GM19438 (cell line): Measurements from ENCODE around the gene KCNV2.
"Not testable (repeated sequence)": the region's sequence is repeated elsewhere in the genome, so short reads cannot be mapped to it uniquely, and the experiment has no call there.

Source experiments
- ATAC-seq: cut with Tn5 transposase; IDR thresholded peaks from one replicate; pipeline ENCODE4 v1.9.1; 2021; ENCODE audit warnings: low read depth; ENCODE audit not compliant: unreplicated experiment

KCNV2 gene

DNA sequence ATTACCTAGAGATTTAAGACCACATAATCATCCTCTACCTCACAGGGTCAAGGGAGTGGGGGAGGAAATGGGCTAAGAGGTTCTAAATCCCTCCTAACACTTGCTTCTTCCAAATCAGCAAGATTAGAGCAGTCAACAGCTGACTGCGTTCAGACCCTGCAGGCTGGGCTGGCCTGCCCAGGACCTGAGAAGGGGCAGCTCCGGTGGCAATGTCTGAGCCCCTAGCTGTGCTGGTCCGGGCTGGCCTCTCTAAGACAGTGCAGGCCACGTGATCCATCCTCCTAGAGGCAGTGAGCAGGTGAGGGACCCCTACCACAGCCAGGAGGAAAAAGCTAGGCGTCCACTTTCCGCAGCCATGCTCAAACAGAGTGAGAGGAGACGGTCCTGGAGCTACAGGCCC, at the start of gene KCNV2:
Gene KCNV2, plus strand, starts transcription at position 126 of the 400 bp plus-strand sequence. Its CDS starts 230 bp downstream, at position 356.
- ATAC-seq: no peak

DNA sequence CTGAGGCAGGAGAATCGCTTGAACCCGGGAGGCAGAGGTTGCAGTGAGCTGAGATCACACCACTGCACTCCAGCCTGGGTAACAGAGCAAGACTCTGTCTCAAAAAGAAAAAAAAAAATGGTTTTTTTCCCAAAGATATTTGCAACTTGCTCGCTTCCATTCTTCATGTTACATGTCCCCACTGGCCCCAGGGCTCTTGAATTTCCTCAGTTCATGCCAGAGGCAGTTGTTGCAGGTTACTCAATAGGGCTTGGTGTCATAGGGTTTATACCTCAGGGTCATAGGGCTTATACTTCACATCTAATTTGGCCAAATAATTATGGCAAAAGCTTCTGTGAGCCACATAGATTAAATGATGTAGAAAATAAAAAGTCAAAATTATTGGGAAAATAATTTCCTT, 44.1 kb upstream of the KCNV2 start:
- ATAC-seq: no peak

DNA sequence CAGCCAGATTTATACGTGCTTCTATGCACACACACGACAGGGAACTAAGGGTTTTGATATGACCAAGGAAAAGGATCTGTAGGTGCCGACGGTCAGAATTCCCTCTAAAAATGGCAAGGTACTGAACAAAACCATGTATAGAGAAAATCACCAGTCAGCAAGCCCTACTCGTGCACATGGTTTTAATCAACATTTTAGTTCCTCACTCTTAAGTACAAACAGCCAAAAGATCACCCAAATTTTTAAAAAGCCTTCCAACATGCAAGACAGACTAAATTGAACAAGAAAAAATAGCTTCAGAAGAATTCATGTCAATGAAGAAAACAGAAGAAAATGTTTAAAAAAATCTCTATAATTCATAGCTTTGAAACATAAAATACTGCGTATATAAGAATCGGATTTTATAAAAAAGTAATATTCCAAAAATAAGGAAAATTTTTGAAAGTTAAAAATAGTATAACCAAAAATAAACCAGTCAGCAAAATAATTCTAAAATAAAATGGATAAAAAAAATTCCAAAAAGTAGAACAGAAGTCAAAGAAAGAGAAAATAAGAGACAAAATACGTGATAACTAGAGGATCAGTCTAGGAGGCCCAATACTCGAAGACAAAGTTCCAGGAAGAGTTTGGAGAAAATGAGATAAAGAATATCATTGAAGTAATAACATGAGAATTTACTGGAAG, 43.0 kb upstream of the KCNV2 start:
- no peak for ATAC-seq

DNA sequence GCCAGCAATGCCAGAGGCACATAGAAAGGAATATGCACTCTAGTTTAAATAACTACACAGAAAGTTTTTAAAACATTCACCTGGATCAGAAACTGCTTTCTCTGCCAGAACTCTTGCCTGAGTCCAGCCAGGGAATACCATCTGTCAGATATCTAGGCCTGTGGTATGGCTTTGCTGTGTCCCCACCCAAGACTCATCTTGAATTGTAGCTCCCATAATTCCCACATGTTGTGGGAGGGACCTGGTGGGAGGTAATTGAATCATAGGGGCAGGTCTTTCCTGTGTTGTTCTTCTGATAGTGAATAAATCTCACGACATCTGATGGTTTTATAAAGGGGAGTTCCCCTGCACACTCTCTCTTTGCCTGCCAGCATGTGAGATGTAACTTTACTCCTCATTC, 41.5 kb upstream of the KCNV2 start:
- no peak for ATAC-seq

DNA sequence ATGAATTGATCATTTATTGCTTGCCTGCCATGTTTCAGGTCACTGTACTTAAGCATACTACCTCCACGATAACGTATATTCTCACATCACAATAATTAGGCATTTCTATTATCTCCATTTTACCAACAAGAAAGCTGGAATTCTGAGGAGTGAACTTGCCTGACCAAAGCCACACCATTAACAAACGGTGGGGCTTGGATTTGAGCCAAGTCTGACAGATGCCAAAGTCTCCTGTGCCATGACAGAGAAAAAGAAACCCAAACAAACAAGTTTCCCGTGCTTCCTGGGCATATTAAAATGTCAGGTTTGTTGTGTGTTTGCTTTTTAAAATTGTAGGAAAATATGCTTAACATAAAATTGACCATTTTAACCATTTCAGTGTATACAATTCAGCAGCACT, 40.8 kb upstream of the KCNV2 start:
- no peak for ATAC-seq

GRCh38 chr9:2677915-2678889, 39.1 kb upstream of the KCNV2 start:
- no peak for ATAC-seq

DNA sequence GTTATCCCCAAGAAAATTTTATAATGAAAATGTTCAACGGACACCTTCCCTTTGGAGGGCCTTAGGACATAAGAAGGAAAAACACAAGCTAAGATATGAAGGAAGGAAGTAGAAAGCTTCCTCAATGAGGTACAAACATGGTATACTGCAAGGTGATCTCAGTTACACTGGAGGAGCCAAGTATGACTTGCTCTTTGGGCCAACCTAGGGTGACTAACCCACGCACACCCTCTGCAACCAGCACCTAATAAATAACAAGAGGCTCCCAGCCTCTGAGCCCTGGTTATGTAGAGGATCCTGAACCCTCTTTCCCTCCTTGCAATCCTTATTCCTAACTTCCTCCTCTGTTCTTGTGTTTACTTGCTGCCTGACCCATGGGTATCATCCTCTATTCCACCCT, 38.3 kb upstream of the KCNV2 start:
- no peak for ATAC-seq

GRCh38 chr9:2681981-2682380, 35.3 kb upstream of the KCNV2 start:
- no peak for ATAC-seq

GRCh38 chr9:2686911-2687310, 30.4 kb upstream of the KCNV2 start:
- no peak for ATAC-seq

GRCh38 chr9:2688636-2689035, 28.7 kb upstream of the KCNV2 start:
- ATAC-seq: no peak

- no peak for ATAC-seq
These were observed 26.1 kb upstream of the KCNV2 start for GRCh38 chr9:2691212-2691611.

- ATAC-seq: no peak
These were observed 25.7 kb upstream of the KCNV2 start for GRCh38 chr9:2691626-2692025.

- ATAC-seq: no peak
These were observed 24.3 kb upstream of the KCNV2 start for GRCh38 chr9:2693056-2693455.

GRCh38 chr9:2697492-2697891, 19.8 kb upstream of the KCNV2 start:
- ATAC-seq: no peak

- ATAC-seq: no peak
These were observed 16.9 kb upstream of the KCNV2 start for GRCh38 chr9:2700398-2700797.

DNA sequence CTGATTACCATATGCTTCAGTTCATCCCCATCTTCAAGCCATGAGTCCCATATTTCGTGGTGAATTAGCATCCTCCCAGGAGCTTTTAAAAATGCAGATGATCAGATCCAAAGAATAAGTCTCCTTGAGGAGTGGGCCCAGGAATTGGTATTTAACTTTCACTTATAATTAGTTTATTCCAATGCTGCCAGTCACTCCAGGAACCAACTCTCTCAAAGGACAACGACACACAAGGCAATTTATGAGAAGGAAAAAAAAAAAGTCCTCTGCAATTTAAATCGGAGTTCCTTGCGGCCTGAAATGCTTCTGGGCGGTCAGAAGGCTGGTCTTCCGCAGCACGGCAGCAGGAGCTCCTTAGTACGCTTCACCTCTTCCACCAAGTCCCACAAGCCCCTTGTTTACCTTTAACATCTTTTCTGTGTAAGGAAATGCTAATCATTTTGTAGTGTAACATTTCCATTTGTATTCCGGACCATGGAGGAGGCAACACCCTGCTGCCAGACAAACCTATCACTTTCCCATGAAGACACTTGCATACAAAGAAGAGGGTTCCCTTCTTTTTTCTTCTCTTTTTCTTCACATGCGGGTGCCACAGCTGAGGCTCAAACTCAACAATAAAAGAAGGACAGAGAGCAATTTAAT, 16.3 kb upstream of the KCNV2 start:
- no peak for ATAC-seq

GRCh38 chr9:2704504-2704903, 12.8 kb upstream of the KCNV2 start:
- ATAC-seq: no peak

DNA sequence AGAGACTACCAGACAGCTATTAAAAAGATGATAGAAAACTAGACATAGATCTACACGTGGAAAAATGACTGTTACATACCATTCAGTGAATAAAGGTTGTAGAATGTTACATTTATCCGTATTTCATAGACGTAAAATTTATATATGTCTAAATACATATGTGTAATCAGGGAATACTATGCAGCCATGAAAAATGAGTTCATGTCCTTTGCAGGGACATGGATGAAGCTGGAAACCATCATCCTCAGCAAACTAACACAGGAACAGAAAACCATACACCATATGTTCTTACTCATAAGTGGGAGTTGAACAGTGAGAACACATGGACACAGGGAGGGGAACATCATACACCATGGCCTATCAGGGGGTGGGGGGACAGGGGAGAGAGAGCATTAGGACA, 10.1 kb upstream of the KCNV2 start:
- not testable (repeated sequence) for ATAC-seq

DNA sequence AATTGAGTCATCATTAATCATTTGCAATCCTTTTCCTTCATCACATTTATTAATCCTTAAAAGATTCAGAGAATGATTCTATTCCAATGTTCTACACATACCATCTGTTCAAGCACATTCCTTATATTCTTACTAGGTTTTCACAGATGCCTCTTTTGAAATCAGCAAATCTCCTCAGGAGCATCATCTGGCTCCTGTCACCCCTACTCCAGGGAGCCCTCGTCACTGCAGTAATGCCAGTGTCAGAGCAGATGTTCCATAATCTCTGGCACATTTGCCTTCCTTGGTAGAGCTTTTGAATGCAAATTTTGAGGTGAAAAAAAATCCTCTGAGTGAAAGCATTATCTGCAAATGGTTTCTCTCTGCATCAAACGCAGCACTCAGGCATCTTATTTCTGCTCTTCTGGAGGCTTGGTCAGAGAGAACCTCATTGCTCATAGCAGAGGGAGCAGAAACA, 7.6 kb upstream of the KCNV2 start:
- ATAC-seq: no peak

DNA sequence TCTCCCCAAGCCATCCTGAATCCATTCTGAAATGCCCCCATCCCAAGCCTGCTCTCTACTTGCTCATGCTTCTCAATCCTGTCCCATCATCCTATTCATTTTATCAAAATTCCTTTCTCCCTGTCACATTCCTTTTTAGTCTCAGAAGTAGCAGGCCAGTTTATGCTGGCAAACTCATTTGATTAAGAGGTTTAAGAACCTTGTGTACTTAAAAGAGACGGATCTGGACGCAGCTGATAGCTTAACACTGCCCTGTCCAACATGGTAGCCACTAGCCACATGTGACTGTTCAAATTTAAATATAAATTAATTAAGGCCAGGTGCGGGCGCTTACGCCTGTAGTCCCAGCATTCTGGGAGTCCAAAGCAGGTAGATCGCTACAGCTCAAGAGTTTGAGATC, 5.6 kb upstream of the KCNV2 start:
- ATAC-seq: no peak

DNA sequence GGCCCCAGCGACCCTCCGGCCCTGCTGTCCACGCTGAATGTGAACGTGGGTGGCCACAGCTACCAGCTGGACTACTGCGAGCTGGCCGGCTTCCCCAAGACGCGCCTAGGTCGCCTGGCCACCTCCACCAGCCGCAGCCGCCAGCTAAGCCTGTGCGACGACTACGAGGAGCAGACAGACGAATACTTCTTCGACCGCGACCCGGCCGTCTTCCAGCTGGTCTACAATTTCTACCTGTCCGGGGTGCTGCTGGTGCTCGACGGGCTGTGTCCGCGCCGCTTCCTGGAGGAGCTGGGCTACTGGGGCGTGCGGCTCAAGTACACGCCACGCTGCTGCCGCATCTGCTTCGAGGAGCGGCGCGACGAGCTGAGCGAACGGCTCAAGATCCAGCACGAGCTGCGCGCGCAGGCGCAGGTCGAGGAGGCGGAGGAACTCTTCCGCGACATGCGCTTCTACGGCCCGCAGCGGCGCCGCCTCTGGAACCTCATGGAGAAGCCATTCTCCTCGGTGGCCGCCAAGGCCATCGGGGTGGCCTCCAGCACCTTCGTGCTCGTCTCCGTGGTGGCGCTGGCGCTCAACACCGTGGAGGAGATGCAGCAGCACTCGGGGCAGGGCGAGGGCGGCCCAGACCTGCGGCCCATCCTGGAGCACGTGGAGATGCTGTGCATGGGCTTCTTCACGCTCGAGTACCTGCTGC, 839 bp downstream of the KCNV2 start:
- ATAC-seq: no peak
